Sigmoid colon (tissue), 7 donors: ENCODE measurements around the gene PTPRQ. TPM values are rescaled to one million over a fixed set of nuclear protein-coding genes. Genes with fewer than 3 reads are reported as not detected.

Experiments
- DNase-seq: peaks from one replicate; pipeline ENCODE4 v3.0.0-alpha.2; 2019
- H3K27ac ChIP-seq, 4 donors: fragments of 200-600 bp; sonication (generic); one replicate each; pipeline ENCODE4 v1.5.1; 2016 to 2019; ENCODE audit warnings: mild to moderate bottlenecking in 1 of 4
- H3K27me3 ChIP-seq, 3 donors: fragments of 200-600 bp; sonication (generic); one replicate each; pipeline ENCODE4 v1.5.1; 2019; ENCODE audit warnings: mild to moderate bottlenecking in 1 of 3
- H3K36me3 ChIP-seq, 4 donors: fragments of 200-600 bp; sonication (generic); one replicate each; pipeline ENCODE4 v1.5.1; 2016 to 2019
- H3K4me1 ChIP-seq, 4 donors: fragments of 200-600 bp; sonication (generic); one replicate each; pipeline ENCODE4 v1.5.1; 2017 to 2019
- H3K4me3 ChIP-seq, 4 donors: fragments of 200-600 bp; sonication (generic); one replicate each; pipeline ENCODE4 v1.5.1; 2017 to 2019; ENCODE audit warnings: mild to moderate bottlenecking in 2 of 4, moderate library complexity in 1 of 4
- H3K9me3 ChIP-seq, 4 donors: fragments of 200-600 bp in 3 of 4; sonication (generic) in 3 of 4; one replicate each; pipeline versions ENCODE4 v1.5.1 to v1.6.1; 2013 to 2019
- EP300 ChIP-seq, 4 donors: sonication (generic); formaldehyde crosslinking; IDR thresholded peaks; one replicate each; pipeline ENCODE4 v1.6.1; 2017; ENCODE audit warnings: antibody characterized with exemption in 4 of 4
- POLR2A ChIP-seq, 2 donors: fragments of 450-650 bp; IDR thresholded peaks; one replicate each; pipeline ENCODE4 v1.6.1; 2016; ENCODE audit warnings: antibody characterized with exemption in 2 of 2, mild to moderate bottlenecking in 2 of 2, moderate library complexity in 2 of 2
- POLR2AphosphoS5 ChIP-seq, 4 donors: sonication (generic); formaldehyde crosslinking; IDR thresholded peaks; one replicate each; pipeline ENCODE4 v1.6.1; 2017; ENCODE audit warnings: antibody characterized with exemption in 4 of 4
- WGBS, 2 donors: extraction: QIAGEN DNeasy Blood & Tissue Kit; methylation state at CpG; one replicate each; pipeline ENCODE4 v1.1.7; 2013; 5-methylcytosine and 5-hydroxymethylcytosine counted together
- intact Hi-C: fragments of 100-400 bp; cut with DNase I; formaldehyde crosslinking; loops from one replicate; pipeline ENCODE4 v1.15.1; 2023
- polyA plus RNA-seq, 3 donors: library from polyadenylated mRNA; stranded (reverse); fragments of 200-250 nt; gene quantifications; one replicate each; pipeline ENCODE4 v1.2.3, GENCODE V29; 2013
- total RNA-seq, 4 donors: library from RNA; depleted of rRNA; stranded (reverse); fragments of >200 nt; gene quantifications; one replicate each; pipeline ENCODE4 v1.1.0, GENCODE V29; 2016
- TF ChIP-seq, protein P1 (sequence below), 4 experiments: fragments of 450-650 bp in 3 of 4; fragments of 200-600 bp in 1 of 4; IDR thresholded peaks; one replicate each; pipeline ENCODE4 v1.5.1; 2016 to 2019; ENCODE audit warnings: antibody characterized with exemption in 4 of 4, mild to moderate bottlenecking in 3 of 4, moderate library complexity in 2 of 4
- donor health status: healthy with polysubstance abuse.
- donor health status: Bipolar disorder and iron deficiency.
- donor health status: healthy.

The PTPRQ gene
- total and polyA plus RNA-seq, 7 donors, result 0.33 to 1.9 (median 0.59) TPM; not detected in 3

GRCh38 chr12:80581783-80582182, 137.7 kb downstream of the PTPRQ start:
- intact Hi-C loops, result no loop called here
- Histone ChIP-seq H3K4me3 (no peak overlapping the region), H3K27me3 (no peaks in the 10 kb centered on the region), H3K9me3 (no peaks in the 10 kb centered on the region), H3K4me1 (no peaks in the 10 kb centered on the region), H3K27ac (no peak overlapping the region), H3K36me3 (no peaks in the 10 kb centered on the region)
- TF ChIP-seq POLR2A (IDR thresholded peaks at IDR 0.05) (no peak), POLR2AphosphoS5 (IDR thresholded peaks at IDR 0.05) (no peak)
- TF ChIP-seq, protein P1, sequence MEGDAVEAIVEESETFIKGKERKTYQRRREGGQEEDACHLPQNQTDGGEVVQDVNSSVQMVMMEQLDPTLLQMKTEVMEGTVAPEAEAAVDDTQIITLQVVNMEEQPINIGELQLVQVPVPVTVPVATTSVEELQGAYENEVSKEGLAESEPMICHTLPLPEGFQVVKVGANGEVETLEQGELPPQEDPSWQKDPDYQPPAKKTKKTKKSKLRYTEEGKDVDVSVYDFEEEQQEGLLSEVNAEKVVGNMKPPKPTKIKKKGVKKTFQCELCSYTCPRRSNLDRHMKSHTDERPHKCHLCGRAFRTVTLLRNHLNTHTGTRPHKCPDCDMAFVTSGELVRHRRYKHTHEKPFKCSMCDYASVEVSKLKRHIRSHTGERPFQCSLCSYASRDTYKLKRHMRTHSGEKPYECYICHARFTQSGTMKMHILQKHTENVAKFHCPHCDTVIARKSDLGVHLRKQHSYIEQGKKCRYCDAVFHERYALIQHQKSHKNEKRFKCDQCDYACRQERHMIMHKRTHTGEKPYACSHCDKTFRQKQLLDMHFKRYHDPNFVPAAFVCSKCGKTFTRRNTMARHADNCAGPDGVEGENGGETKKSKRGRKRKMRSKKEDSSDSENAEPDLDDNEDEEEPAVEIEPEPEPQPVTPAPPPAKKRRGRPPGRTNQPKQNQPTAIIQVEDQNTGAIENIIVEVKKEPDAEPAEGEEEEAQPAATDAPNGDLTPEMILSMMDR (IDR thresholded peaks at IDR 0.05), result no peak
- 58 to 83% methylated on average over 2 of the region's 2 CpGs for WGBS, 2 donors
- no peak for DNase-seq

DNA sequence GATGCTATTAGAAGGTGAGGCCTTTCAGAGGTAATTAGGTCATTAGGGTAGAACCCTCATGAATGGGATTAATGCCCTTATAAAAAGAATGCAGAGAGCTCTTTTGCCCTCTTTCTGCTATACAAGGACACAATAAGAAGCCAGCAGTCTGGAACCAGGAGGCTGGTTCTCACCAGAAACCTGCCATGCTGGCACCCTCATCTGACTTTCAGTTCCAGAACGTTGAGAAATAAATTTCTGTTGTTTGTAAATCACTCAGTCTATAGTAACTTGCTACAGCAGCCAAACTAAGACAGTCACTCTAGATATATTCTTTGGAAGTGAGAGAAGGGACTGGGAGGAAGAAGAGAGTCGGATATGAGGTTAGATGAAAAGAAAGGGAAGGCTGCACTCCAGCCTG, 138.4 kb downstream of the PTPRQ start:
- Histone ChIP-seq H3K4me1 (no peaks in the 10 kb centered on the region), H3K27me3 (no peaks in the 10 kb centered on the region), H3K4me3 (no peak overlapping the region), H3K36me3 (no peaks in the 10 kb centered on the region), H3K9me3 (no peaks in the 10 kb centered on the region), H3K27ac (no peak overlapping the region)
- no peak for DNase-seq
- 46 to 73% methylated on average over 2 of the region's 2 CpGs for WGBS, 2 donors
- TF ChIP-seq POLR2AphosphoS5 (IDR thresholded peaks at IDR 0.05) (no peak), POLR2A (IDR thresholded peaks at IDR 0.05) (no peak), EP300 (IDR thresholded peaks at IDR 0.05) (no peak)
- TF ChIP-seq, protein P1 (IDR thresholded peaks at IDR 0.05), result no peak
- intact Hi-C loops, result no loop called here

DNA sequence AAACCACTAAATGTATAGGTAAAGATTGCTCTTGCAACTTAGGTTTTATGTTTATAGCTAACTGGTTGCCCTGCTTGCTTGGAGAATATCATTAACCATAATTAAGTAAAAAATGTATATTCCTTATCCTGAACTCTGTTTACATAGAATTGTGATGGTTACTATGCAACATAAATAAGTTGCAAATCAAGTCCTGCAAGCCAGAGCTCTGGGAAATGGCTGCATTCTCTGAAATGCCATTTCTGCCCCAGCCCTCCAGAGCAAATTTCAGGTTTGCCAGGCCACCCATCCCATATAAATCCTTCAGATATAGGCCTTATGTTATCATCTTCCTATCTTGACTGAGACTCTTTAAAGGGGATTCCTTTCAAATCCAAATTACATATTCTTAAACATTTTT, 145.0 kb downstream of the PTPRQ start:
- no peaks in the 10 kb centered on the region for H3K4me1 ChIP-seq
- DNase-seq, result no peak
- H3K36me3 ChIP-seq, result no peaks in the 10 kb centered on the region
- no peaks in the 10 kb centered on the region for H3K27me3 ChIP-seq
- H3K27ac ChIP-seq, result no peak overlapping the region
- TF ChIP-seq POLR2AphosphoS5 (IDR thresholded peaks at IDR 0.05) (no peak), POLR2A (IDR thresholded peaks at IDR 0.05) (no peak), EP300 (IDR thresholded peaks at IDR 0.05) (no peak)
- TF ChIP-seq, protein P1 (IDR thresholded peaks at IDR 0.05), result no peak
- H3K4me3 ChIP-seq, result no peak overlapping the region
- intact Hi-C loops, result no loop called here
- H3K9me3 ChIP-seq, result no peaks in the 10 kb centered on the region

- intact Hi-C loops, result no loop called here
- Histone ChIP-seq H3K4me3 (no peak overlapping the region), H3K27ac (no peak overlapping the region), H3K4me1 (no peaks in the 10 kb centered on the region), H3K36me3 (no peaks in the 10 kb centered on the region), H3K27me3 (no peaks in the 10 kb centered on the region), H3K9me3 (no peaks in the 10 kb centered on the region)
- WGBS, 2 donors, result 91 to 93% methylated on average over 4 of the region's 4 CpGs
- DNase-seq, result no peak
- TF ChIP-seq POLR2AphosphoS5 (IDR thresholded peaks at IDR 0.05) (no peak), EP300 (IDR thresholded peaks at IDR 0.05) (no peak), POLR2A (IDR thresholded peaks at IDR 0.05) (no peak)
These were observed 146.1 kb downstream of the PTPRQ start for GRCh38 chr12:80590085-80590484.

DNA sequence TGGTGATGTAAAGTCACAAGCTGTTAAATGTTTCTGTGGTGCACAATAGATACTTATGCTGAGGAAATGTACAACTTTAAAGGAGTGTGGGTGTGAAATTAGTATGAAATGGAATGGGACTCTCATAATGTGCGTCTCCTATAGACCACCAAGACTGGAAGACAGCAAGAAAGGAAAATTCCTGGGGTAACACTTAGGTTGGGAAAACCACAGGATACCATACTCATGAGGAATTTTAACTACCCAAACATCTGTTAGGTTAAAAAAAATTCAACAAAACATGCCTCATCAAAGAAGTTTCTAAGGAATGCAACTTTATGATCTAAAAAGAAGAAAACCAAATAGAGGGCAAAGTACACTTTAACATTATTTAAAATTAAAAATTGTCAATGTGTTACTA, 149.7 kb downstream of the PTPRQ start:
- Histone ChIP-seq H3K27me3 (no peaks in the 10 kb centered on the region), H3K9me3 (no peaks in the 10 kb centered on the region), H3K4me1 (no peaks in the 10 kb centered on the region), H3K27ac (no peak overlapping the region), H3K4me3 (no peak overlapping the region), H3K36me3 (no peaks in the 10 kb centered on the region)
- TF ChIP-seq EP300 (IDR thresholded peaks at IDR 0.05), result no peak
- no peak for TF ChIP-seq POLR2A (IDR thresholded peaks at IDR 0.05)
- no peak for TF ChIP-seq POLR2AphosphoS5 (IDR thresholded peaks at IDR 0.05)
- TF ChIP-seq, protein P1 (IDR thresholded peaks at IDR 0.05), result no peak
- WGBS, 2 donors, result 81 to 89% methylated on average over 1 of the region's 1 CpG
- no peak for DNase-seq
- intact Hi-C loops, result no loop called here
